Measurements from ENCODE around the gene PHACTR4.
"Not testable (repeated sequence)": the region's sequence is repeated elsewhere in the genome, so short reads cannot be mapped to it uniquely, and the experiment has no call there.

The PHACTR4 gene

GRCh38 chr1:28522537-28522936 lies 153.0 kb downstream of the PHACTR4 start:
- not testable (repeated sequence) for DNase-seq (ENCODE audit: low spot score)

GRCh38 chr1:28525002-28525642 lies 155.6 kb downstream of the PHACTR4 start:
- DNase-seq (ENCODE audit: low spot score): not testable (repeated sequence)

DNA sequence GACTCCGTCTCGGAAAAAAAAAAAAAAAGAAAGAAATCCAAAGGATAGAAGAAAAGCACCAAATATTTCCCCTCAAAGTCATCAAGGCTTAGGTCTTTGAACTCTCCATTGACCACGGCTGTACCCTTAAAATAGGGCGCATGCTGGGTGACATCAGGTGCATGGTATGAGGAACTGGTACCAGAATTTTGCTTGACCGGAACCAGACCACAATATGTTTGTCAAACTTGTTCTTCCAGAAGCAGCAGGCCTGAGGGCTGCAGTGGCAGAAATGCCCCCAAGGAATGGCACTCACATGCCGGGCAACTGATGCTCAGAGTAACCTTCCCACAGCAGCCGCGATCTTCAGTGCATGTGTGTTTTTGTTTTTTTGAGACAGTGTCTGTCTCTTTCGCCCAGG lies 157.3 kb downstream of the PHACTR4 start:
- no peak for DNase-seq (ENCODE audit: low spot score)

GRCh38 chr1:28530456-28530855 lies 160.9 kb downstream of the PHACTR4 start:
- no peak for DNase-seq (ENCODE audit: low spot score)

DNA sequence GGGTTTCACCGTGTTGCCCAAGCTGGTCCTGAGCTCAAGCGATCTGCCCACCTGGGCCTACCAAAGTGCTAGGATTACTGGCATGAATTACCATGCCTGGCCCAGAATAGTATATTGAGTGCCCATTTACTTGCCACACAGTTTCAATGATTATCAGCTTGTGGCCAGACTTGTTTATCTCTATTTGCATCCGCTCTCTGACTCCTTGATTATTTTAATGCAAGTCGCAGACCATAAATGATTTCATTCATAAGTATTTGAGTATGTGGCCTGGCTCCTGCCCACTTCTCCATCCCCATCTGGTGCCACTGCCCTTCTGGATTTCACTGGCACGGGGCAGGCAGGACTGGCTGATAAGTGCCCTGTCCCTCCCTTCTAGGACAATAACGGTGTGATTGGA lies 165.1 kb downstream of the PHACTR4 start:
- DNase-seq (ENCODE audit: low spot score): no peak

DNA sequence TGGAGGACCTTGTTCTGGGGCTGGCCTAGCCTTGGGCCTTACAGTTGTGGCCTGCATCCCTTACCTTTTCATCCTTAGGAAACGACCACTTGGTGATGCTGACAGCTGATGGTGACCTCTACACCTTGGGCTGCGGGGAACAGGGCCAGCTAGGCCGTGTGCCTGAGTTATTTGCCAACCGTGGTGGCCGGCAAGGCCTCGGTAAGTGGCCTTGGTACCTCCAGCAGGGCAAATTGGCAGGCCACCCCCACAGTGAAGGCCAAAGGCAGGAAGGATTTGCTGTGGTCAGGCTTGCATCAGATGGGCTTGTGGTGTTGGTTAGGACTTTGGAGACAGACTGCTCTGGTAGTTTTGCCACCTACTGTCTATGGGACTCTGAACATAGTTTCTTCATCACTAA lies 165.6 kb downstream of the PHACTR4 start:
- no peak for DNase-seq (ENCODE audit: low spot score)

GRCh38 chr1:28537457-28538199 lies 168.1 kb downstream of the PHACTR4 start:
- DNase-seq (ENCODE audit: low spot score): no peak

- no peak for DNase-seq (ENCODE audit: low spot score)
These were observed 168.7 kb downstream of the PHACTR4 start for GRCh38 chr1:28538286-28538685.

- no peak for DNase-seq (ENCODE audit: low spot score)
These were observed 171.1 kb downstream of the PHACTR4 start for GRCh38 chr1:28540651-28541050.

DNA sequence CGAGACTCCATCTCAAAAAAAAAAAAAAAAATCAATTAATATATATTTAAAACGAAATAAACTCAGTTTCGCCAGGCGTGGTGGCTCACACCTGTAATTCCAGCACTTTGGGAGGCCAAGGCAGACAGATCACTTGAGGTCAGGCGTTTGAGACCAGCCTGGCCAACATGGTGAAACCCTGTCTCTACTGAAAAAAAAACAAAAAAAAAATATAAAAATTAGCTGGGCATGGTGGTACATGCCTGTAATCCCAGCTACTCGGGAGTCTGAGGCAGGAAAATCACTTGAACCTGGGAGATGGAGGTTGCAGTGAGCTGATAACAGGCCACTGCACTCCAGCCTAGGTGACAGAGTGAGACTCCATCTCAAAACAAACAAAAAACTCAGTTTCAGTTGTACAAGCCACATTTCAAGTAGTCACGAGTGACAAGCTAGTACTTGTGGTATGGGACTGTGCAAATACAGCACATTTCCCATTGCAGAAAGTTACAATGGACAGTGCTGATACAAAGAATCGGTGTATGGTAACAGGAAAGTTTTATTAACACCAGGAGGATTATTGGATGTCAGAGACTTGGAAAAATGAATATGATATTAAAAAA lies 172.0 kb downstream of the PHACTR4 start:
- DNase-seq (ENCODE audit: low spot score): not testable (repeated sequence)

GRCh38 chr1:28545246-28545628 lies 175.7 kb downstream of the PHACTR4 start:
- no peak for DNase-seq (ENCODE audit: low spot score)

GRCh38 chr1:28548318-28548717 lies 178.8 kb downstream of the PHACTR4 start:
- DNase-seq (ENCODE audit: low spot score): no peak

Data from hepatic stellate cell (primary cell).